Measurements from ENCODE around the gene ZFP90.

Gene ZFP90

DNA sequence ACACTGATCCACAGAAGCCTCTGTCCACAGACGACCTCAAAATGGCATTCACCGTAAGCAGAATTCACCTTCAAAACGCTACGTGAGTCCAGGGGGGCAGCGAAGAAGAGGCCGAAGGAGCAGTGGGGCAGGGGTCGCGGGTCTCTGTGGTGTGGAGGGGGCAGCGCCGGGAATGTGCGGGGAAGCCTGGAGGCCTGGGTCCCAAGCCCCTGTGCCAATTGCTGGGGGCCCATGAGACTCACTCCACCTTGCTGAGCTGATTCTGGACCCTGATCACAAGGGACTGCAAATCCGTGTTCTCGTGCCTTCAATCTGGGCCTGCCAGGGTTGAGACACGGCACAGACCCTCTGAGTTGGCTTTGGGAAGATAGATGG, 47.5 kb upstream of the ZFP90 start:
- no peak for TF ChIP-seq EZH2phosphoT487 (conservative IDR thresholded peaks at IDR 0.05; ENCODE audit: low read length)
- TF ChIP-seq, protein P1, sequence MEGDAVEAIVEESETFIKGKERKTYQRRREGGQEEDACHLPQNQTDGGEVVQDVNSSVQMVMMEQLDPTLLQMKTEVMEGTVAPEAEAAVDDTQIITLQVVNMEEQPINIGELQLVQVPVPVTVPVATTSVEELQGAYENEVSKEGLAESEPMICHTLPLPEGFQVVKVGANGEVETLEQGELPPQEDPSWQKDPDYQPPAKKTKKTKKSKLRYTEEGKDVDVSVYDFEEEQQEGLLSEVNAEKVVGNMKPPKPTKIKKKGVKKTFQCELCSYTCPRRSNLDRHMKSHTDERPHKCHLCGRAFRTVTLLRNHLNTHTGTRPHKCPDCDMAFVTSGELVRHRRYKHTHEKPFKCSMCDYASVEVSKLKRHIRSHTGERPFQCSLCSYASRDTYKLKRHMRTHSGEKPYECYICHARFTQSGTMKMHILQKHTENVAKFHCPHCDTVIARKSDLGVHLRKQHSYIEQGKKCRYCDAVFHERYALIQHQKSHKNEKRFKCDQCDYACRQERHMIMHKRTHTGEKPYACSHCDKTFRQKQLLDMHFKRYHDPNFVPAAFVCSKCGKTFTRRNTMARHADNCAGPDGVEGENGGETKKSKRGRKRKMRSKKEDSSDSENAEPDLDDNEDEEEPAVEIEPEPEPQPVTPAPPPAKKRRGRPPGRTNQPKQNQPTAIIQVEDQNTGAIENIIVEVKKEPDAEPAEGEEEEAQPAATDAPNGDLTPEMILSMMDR (IDR thresholded peaks at IDR 0.05; ENCODE audit: insufficient read depth, low read length, poor library complexity, severe bottlenecking) = no peak
- Histone ChIP-seq H3K27ac (ENCODE audit: low read depth, low read length) (no peak overlapping the region), H3F3A (ENCODE audit: insufficient read depth) (no peaks in the 10 kb centered on the region), H3K4me3 (ENCODE audit: insufficient read depth, low read length, poor library complexity, severe bottlenecking) (no peak overlapping the region), H3K9ac (ENCODE audit: low read length) (no peak overlapping the region), H2AFZ (ENCODE audit: low read depth, low read length, severe bottlenecking) (no peak overlapping the region), H3K9me3 (ENCODE audit: insufficient read depth, low read length) (peaks cover 8% of the 10 kb centered on the region; the same call in 1 of the 2 replicates), H3K9me2 (replicated peaks; ENCODE audit: insufficient read depth, low read length) (no peaks in the 10 kb centered on the region), H3K79me2 (ENCODE audit: insufficient read depth, low read length) (no peaks in the 10 kb centered on the region), H3K36me3 (ENCODE audit: low read length) (no peaks in the 10 kb centered on the region), H4K20me1 (ENCODE audit: low read depth, low read length) (no peaks in the 10 kb centered on the region), H3K4me2 (ENCODE audit: low read depth, low read length, poor library complexity, severe bottlenecking) (no peak overlapping the region), H3K27me3 (ENCODE audit: low read length) (no peaks in the 10 kb centered on the region)

DNA sequence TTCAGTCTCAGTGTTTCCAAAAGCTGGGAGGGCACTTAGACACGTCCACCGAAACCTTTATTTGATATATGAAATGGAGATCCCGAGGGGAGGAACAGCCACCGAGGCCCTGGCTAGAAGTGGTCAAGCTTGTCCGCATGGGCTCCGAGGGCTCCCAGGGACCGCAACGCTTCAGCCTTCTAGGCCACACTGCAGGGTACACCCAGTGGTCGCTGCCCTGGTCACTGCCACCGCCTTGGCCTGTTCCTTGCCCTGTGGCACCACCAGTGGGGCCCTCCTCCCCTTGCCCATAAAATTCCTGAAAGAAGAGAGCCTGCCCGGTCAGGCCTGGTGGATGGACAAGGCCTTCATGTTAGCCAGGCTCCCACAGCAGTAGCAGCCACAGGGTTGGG, 46.9 kb upstream of the ZFP90 start:
- Histone ChIP-seq H3K4me3 (ENCODE audit: insufficient read depth, low read length, poor library complexity, severe bottlenecking) (no peak overlapping the region), H3K9ac (ENCODE audit: low read length) (no peak overlapping the region), H3K9me2 (replicated peaks; ENCODE audit: insufficient read depth, low read length) (no peaks in the 10 kb centered on the region), H3K27me3 (ENCODE audit: low read length) (no peaks in the 10 kb centered on the region), H2AFZ (ENCODE audit: low read depth, low read length, severe bottlenecking) (no peak overlapping the region), H3K79me2 (ENCODE audit: insufficient read depth, low read length) (no peaks in the 10 kb centered on the region), H3K27ac (ENCODE audit: low read depth, low read length) (no peak overlapping the region), H3K4me2 (ENCODE audit: low read depth, low read length, poor library complexity, severe bottlenecking) (no peak overlapping the region), H3K36me3 (ENCODE audit: low read length) (no peaks in the 10 kb centered on the region), H4K20me1 (ENCODE audit: low read depth, low read length) (no peaks in the 10 kb centered on the region), H3K9me3 (ENCODE audit: insufficient read depth, low read length) (peaks cover 8% of the 10 kb centered on the region; the same call in 1 of the 2 replicates), H3F3A (ENCODE audit: insufficient read depth) (no peaks in the 10 kb centered on the region)
- TF ChIP-seq EZH2phosphoT487 (conservative IDR thresholded peaks at IDR 0.05; ENCODE audit: low read length) = no peak
- TF ChIP-seq, protein P1 (IDR thresholded peaks at IDR 0.05; ENCODE audit: insufficient read depth, low read length, poor library complexity, severe bottlenecking) = no peak

DNA sequence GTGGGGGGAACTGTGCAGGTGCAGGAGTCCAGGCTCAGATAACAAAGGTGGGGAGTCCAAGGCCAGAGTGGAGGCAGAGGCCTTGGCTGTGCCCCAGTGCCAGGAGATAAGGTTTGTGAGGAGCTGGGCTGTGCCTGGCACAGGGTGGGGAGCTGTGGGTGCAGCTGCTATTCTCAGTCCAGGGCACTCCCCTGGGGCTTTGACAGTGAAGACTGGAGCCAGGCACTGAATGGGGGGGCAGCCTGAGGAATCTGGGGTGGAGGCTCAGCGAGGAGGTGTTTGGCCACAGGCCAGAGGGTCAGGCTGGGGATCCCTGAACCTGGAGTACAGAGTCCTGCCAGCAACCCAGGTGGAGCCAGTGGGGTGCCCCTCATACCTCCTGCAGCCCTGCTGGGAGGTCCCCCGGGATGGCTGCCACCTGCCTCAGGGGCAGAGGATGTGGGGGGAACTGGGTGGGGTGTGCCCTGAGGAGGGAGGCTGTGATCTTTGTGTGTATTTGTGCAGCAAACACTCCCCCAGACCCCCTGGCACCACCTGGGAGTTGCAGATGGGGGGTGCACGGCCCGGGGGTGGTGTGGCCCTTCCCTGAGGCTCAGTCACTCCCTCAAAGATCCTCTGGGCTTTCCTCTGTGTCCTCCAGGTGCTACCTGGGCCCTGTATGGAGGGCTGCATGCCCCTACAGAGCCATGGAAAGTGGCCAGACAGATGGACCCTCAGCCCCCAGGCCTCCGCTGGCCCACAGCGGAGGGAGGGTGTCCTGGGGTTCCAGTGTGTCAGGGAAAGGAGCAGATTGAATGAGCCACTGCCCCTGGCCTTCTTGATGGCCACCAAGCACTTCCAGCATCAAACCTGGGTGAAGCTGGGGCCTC, 46.3 kb upstream of the ZFP90 start:
- Histone ChIP-seq H3K9me3 (ENCODE audit: insufficient read depth, low read length) (peaks cover 8% of the 10 kb centered on the region; the same call in 1 of the 2 replicates), H2AFZ (ENCODE audit: low read depth, low read length, severe bottlenecking) (no peak overlapping the region), H4K20me1 (ENCODE audit: low read depth, low read length) (no peaks in the 10 kb centered on the region), H3K9me2 (replicated peaks; ENCODE audit: insufficient read depth, low read length) (no peaks in the 10 kb centered on the region), H3F3A (ENCODE audit: insufficient read depth) (no peaks in the 10 kb centered on the region), H3K9ac (ENCODE audit: low read length) (no peak overlapping the region), H3K4me3 (ENCODE audit: insufficient read depth, low read length, poor library complexity, severe bottlenecking) (no peak overlapping the region), H3K27me3 (ENCODE audit: low read length) (no peaks in the 10 kb centered on the region), H3K4me2 (ENCODE audit: low read depth, low read length, poor library complexity, severe bottlenecking) (no peak overlapping the region), H3K79me2 (ENCODE audit: insufficient read depth, low read length) (no peaks in the 10 kb centered on the region), H3K27ac (ENCODE audit: low read depth, low read length) (no peak overlapping the region), H3K36me3 (ENCODE audit: low read length) (no peaks in the 10 kb centered on the region)
- no peak for TF ChIP-seq EZH2phosphoT487 (conservative IDR thresholded peaks at IDR 0.05; ENCODE audit: low read length)
- TF ChIP-seq, protein P1 (IDR thresholded peaks at IDR 0.05; ENCODE audit: insufficient read depth, low read length, poor library complexity, severe bottlenecking) = no peak
